Measurements from ENCODE around the gene WNT11.

Gene WNT11

GRCh38 chr11:76159983-76160661, 46.2 kb downstream of the WNT11 start:
- H3K27ac ChIP-seq, result no peak overlapping the region
- no peak for DNase-seq (ENCODE audit: low read depth, low spot score)

- no peak overlapping the region for H3K27ac ChIP-seq
- DNase-seq (ENCODE audit: low read depth, low spot score), result no peak
Measured at GRCh38 chr11:76159303-76159937, 46.9 kb downstream of the WNT11 start.

- DNase-seq (ENCODE audit: low read depth, low spot score), result no peak
- no peak overlapping the region for H3K27ac ChIP-seq
Measured at GRCh38 chr11:76158394-76159302, 47.7 kb downstream of the WNT11 start.

GRCh38 chr11:76157891-76158290, 48.4 kb downstream of the WNT11 start:
- DNase-seq (ENCODE audit: low read depth, low spot score), result no peak

GRCh38 chr11:76156971-76157427, 49.3 kb downstream of the WNT11 start:
- DNase-seq (ENCODE audit: low read depth, low spot score), result no peak
- H3K27ac ChIP-seq, result no peak overlapping the region

More at GRCh38 chr11:76157891-76158290, 48.4 kb downstream of the WNT11 start:
- no peak overlapping the region for H3K27ac ChIP-seq

- H3K27ac ChIP-seq, result no peak overlapping the region
- no peak for DNase-seq (ENCODE audit: low read depth, low spot score)
Measured at GRCh38 chr11:76155500-76156227, 50.6 kb downstream of the WNT11 start.

- DNase-seq (ENCODE audit: low read depth, low spot score), result peak; percentile 24
- no peak overlapping the region for H3K27ac ChIP-seq
Measured at GRCh38 chr11:76153571-76153923, 52.8 kb downstream of the WNT11 start.

- no peak for DNase-seq (ENCODE audit: low read depth, low spot score)
- H3K27ac ChIP-seq, result no peak overlapping the region
Measured at GRCh38 chr11:76152741-76153570, 53.3 kb downstream of the WNT11 start.

GRCh38 chr11:76152086-76152681, 54.1 kb downstream of the WNT11 start:
- peak; percentile 14 for DNase-seq (ENCODE audit: low read depth, low spot score)
- no peak overlapping the region for H3K27ac ChIP-seq

GRCh38 chr11:76151556-76152085, 54.7 kb downstream of the WNT11 start:
- H3K27ac ChIP-seq, result no peak overlapping the region
- no peak for DNase-seq (ENCODE audit: low read depth, low spot score)

- H3K27ac ChIP-seq, result no peak overlapping the region
- no peak for DNase-seq (ENCODE audit: low read depth, low spot score)
Measured at GRCh38 chr11:76150141-76150540, 56.2 kb downstream of the WNT11 start.

GRCh38 chr11:76149713-76150112, 56.6 kb downstream of the WNT11 start:
- DNase-seq (ENCODE audit: low read depth, low spot score), result no peak
- H3K27ac ChIP-seq, result no peak overlapping the region

GRCh38 chr11:76148941-76149613, 57.2 kb downstream of the WNT11 start:
- DNase-seq (ENCODE audit: low read depth, low spot score), result no peak
- no peak overlapping the region for H3K27ac ChIP-seq

GRCh38 chr11:76148231-76148630, 58.1 kb downstream of the WNT11 start:
- no peak for DNase-seq (ENCODE audit: low read depth, low spot score)
- H3K27ac ChIP-seq, result no peak overlapping the region

GRCh38 chr11:76147106-76147740, 59.1 kb downstream of the WNT11 start:
- H3K27ac ChIP-seq, result no peak overlapping the region
- DNase-seq (ENCODE audit: low read depth, low spot score), result no peak

- no peak overlapping the region for H3K27ac ChIP-seq
- no peak for DNase-seq (ENCODE audit: low read depth, low spot score)
Measured at GRCh38 chr11:76143274-76143673, 63.0 kb downstream of the WNT11 start.

GRCh38 chr11:76141901-76142588, 64.3 kb downstream of the WNT11 start:
- DNase-seq (ENCODE audit: low read depth, low spot score), result no peak
- H3K27ac ChIP-seq, result no peak overlapping the region
